WTC11 (cell line): ENCODE data around the gene TM4SF1.

ENCODE experiments used
- CTCF ChIP-seq: fragments of 200-600 bp; IDR thresholded peaks from 2 replicates; pipeline ENCODE4 v1.8.0; 2022; ENCODE audit warnings: antibody characterized with exemption
- GTF2I ChIP-seq: fragments of 250-450 bp; sonication (Bioruptor Pico); conservative IDR thresholded peaks from 2 replicates; pipeline ENCODE4 v1.4.0; 2021; ENCODE audit warnings: mild to moderate bottlenecking
- TCF7 ChIP-seq: sonication (generic); formaldehyde crosslinking; IDR thresholded peaks from 2 replicates; pipeline ENCODE4 v1.8.0; 2022; ENCODE audit warnings: mild to moderate bottlenecking, low read depth, missing genetic modification reagents, moderate library complexity
- TF ChIP-seq, protein P1 (sequence below): sonication (generic); formaldehyde crosslinking; IDR thresholded peaks from 2 replicates; pipeline ENCODE4 v1.8.0; 2022; ENCODE audit warnings: mild to moderate bottlenecking, missing genetic modification reagents

GRCh38 chr3:149384167-149384566, 6.7 kb upstream of the TM4SF1 start:
- TF ChIP-seq GTF2I (no peak), TCF7 (CRISPR knock-in tag) (no peak), CTCF (no peak)
- TF ChIP-seq, protein P1, sequence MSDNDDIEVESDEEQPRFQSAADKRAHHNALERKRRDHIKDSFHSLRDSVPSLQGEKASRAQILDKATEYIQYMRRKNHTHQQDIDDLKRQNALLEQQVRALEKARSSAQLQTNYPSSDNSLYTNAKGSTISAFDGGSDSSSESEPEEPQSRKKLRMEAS = no peak
